K562 (cell line): ENCODE results near the gene CRYGB. TPM values are rescaled to one million over a fixed set of nuclear protein-coding genes. Genes with fewer than 3 reads are reported as not detected.

Experiments
- ATAC-seq: fragments of 200-7000 bp; cut with Tn5 transposase; 3 replicates; pipeline ENCODE4 v1.9.1; 2020; ENCODE audit warnings: moderate library complexity
- BruUV-seq: library from RNA; stranded (reverse); fragments of 400-500 nt; replicated peaks from 2 replicates; lab custom pipeline; 2021; lab: Mats Ljungman, UMichigan
- CTCF ChIA-PET: fragments of 300-600 bp; formaldehyde crosslinking; extraction: SDS; loops from one replicate; lab custom pipeline; 2021; ENCODE audit warnings: low intra/inter-chr PET ratio; lab: Yijun Ruan, JAX
- POLR2A ChIA-PET: fragments of 300-600, 350-650 bp; sonication (Branson Sonifier 250); formaldehyde crosslinking; extraction: SDS; loops from one replicate; lab custom pipeline; 2021; ENCODE audit warnings: antibody characterized with exemption, inconsistent platforms; lab: Yijun Ruan, JAX
- DNase-seq, 4 experiments: peaks; one replicate each; pipeline versions ENCODE4 v3.0.0 to v3.0.0-alpha.2; 2011 to 2018; ENCODE audit warnings: low spot score in 3 of 4, mixed read lengths in 3 of 4; ENCODE audit errors: extremely low read depth in 1 of 4
- FAIRE-seq: peaks from 2 replicates; lab custom pipeline; 2011; peaks lifted over from hg19 to GRCh38; lab: Jason Lieb, UNC
- H2AFZ ChIP-seq: 2 replicates; pipeline ENCODE4 v1.6.0; 2011; ENCODE audit warnings: low read depth, low read length, control low read depth, inconsistent platforms
- H3K27ac ChIP-seq: fragments of 200-600 bp; 3 replicates; pipeline ENCODE4 v1.8.0; 2011; ENCODE audit warnings: low read depth, mild to moderate bottlenecking, control low read depth, inconsistent platforms, low read length, moderate library complexity, mixed read lengths; ENCODE audit errors: extremely low read depth
- H3K27me3 ChIP-seq, 2 experiments: fragments of 300-600 bp in 1 of 2; 2 replicates in 1 of 2; 3 replicates in 1 of 2; pipeline versions ENCODE4 v1.6.0 to v1.8.0; 2011; ENCODE audit warnings: inconsistent platforms in 2 of 2, low read length in 2 of 2, mild to moderate bottlenecking in 1 of 2, mixed read lengths in 1 of 2, moderate library complexity in 1 of 2; ENCODE audit not compliant: control insufficient read depth in 2 of 2, insufficient read depth in 2 of 2
- H3K36me3 ChIP-seq: fragments of 300-600 bp; 3 replicates; pipeline ENCODE4 v1.8.0; 2011; ENCODE audit warnings: mild to moderate bottlenecking, low read length, inconsistent platforms; ENCODE audit not compliant: control insufficient read depth, insufficient read depth
- H3K4me1 ChIP-seq, 2 experiments: fragments of 200-600 bp in 1 of 2; replicated peaks in 1 of 2; 2 replicates in 1 of 2; 3 replicates in 1 of 2; pipeline versions ENCODE4 v1.5.1 to v1.8.0; 2011; ENCODE audit warnings: inconsistent platforms in 2 of 2, low read length in 2 of 2, mild to moderate bottlenecking in 1 of 2, mixed read lengths in 1 of 2, moderate library complexity in 1 of 2; ENCODE audit not compliant: control insufficient read depth in 2 of 2, insufficient read depth in 2 of 2
- H3K4me2 ChIP-seq: 2 replicates; pipeline ENCODE4 v1.6.1; 2011; ENCODE audit warnings: low read length, control low read depth, inconsistent platforms, mixed read lengths; ENCODE audit not compliant: insufficient read depth
- H3K4me3 ChIP-seq: fragments of 200-600 bp; sonication (generic), shearing (Covaris generic); 2 replicates; pipeline ENCODE4 v1.5.1; 2016; ENCODE audit warnings: control low read depth, inconsistent platforms
- H3K79me2 ChIP-seq: fragments of 200-600 bp; 3 replicates; pipeline ENCODE4 v1.8.0; 2011; ENCODE audit warnings: low read length, inconsistent platforms; ENCODE audit not compliant: control insufficient read depth, insufficient read depth
- H3K9ac ChIP-seq, 2 experiments: 2 replicates each; pipeline versions ENCODE4 v1.6.0 to v1.6.1; 2011; ENCODE audit warnings: low read depth in 2 of 2, low read length in 2 of 2, control low read depth in 1 of 2, inconsistent platforms in 1 of 2, mild to moderate bottlenecking in 1 of 2, mixed read lengths in 1 of 2; ENCODE audit not compliant: insufficient read depth in 1 of 2
- H3K9me1 ChIP-seq: one replicate; pipeline ENCODE4 v1.6.0; 2011; ENCODE audit warnings: inconsistent platforms, mild to moderate bottlenecking, low read length, moderate library complexity; ENCODE audit not compliant: control insufficient read depth, insufficient read depth
- H3K9me3 ChIP-seq: replicated peaks from 2 replicates; pipeline ENCODE4 v1.5.1; 2011; ENCODE audit warnings: low read depth, low read length, inconsistent platforms; ENCODE audit not compliant: control insufficient read depth, insufficient read depth
- H4K20me1 ChIP-seq: replicated peaks from 2 replicates; pipeline ENCODE4 v1.6.1; 2011; ENCODE audit warnings: low read length, inconsistent platforms, mixed read lengths; ENCODE audit not compliant: control insufficient read depth, insufficient read depth
- C11orf30 ChIP-seq: fragments of 450-650 bp; IDR thresholded peaks from 2 replicates; pipeline ENCODE4 v1.6.1; 2016; ENCODE audit warnings: low read depth, mild to moderate bottlenecking
- DPF2 ChIP-seq: fragments of 450-650 bp; IDR thresholded peaks from 2 replicates; pipeline ENCODE4 v1.6.1; 2016
- FOXK1 ChIP-seq: sonication (generic); formaldehyde crosslinking; IDR thresholded peaks from 2 replicates; pipeline ENCODE4 v1.8.0; 2022; ENCODE audit warnings: missing genetic modification reagents, mild to moderate bottlenecking, borderline replicate concordance
- GTF2E2 ChIP-seq: fragments of 200-800 bp; sonication (Bioruptor generic); IDR thresholded peaks from 2 replicates; pipeline ENCODE4 v1.6.1; 2016; ENCODE audit warnings: missing genetic modification characterization, missing compliant biosample characterization
- HNRNPH1 ChIP-seq: fragments of 200-400 bp; formaldehyde crosslinking; optimal IDR thresholded peaks from 2 replicates; pipeline ENCODE3; 2017; ENCODE audit warnings: low read depth, mild to moderate bottlenecking, low read length, moderate library complexity
- LARP7 ChIP-seq: fragments of 450-650 bp; IDR thresholded peaks from 2 replicates; pipeline ENCODE4 v1.6.1; 2016
- MAFF ChIP-seq: IDR thresholded peaks from 2 replicates; pipeline ENCODE4 v1.6.1; 2012; ENCODE audit warnings: low read length, improper control_type of control experiment
- RUNX1 ChIP-seq: sonication (generic); IDR thresholded peaks from 2 replicates; pipeline ENCODE4 v1.6.1; 2016; ENCODE audit warnings: antibody characterized with exemption, low read depth
- TEAD4 ChIP-seq, 2 experiments: sonication (generic) in 1 of 2; formaldehyde crosslinking in 1 of 2; IDR thresholded peaks; 2 replicates each; pipeline versions ENCODE4 v1.6.1 to v1.8.0; 2012 to 2022; ENCODE audit warnings: borderline replicate concordance in 1 of 2, inconsistent platforms in 1 of 2, low read length in 1 of 2, mild to moderate bottlenecking in 1 of 2, missing genetic modification reagents in 1 of 2
- ZNF197 ChIP-seq: fragments of 200-800 bp; sonication (Bioruptor generic); IDR thresholded peaks from 2 replicates; pipeline ENCODE4 v1.6.1; 2016; ENCODE audit warnings: low read depth, missing genetic modification characterization, missing compliant biosample characterization
- ZNF316 ChIP-seq: fragments of 450-650 bp; IDR thresholded peaks from 2 replicates; pipeline ENCODE4 v1.6.1; 2016
- WGBS: fragments of 100-300 bp; shearing (Covaris generic); methylation state at CpG from one replicate; pipeline ENCODE4 v1.1.6; 2016; ENCODE audit warnings: low coverage, mixed read lengths; ENCODE audit not compliant: insufficient coverage; ENCODE audit errors: missing lambda C conversion rate; 5-methylcytosine and 5-hydroxymethylcytosine counted together
- in situ Hi-C: fragments of 300-500 bp; cut with MboI; formaldehyde crosslinking; loops from 4 replicates; pipeline ENCODE4 v1.15.0; 2018; ENCODE audit warnings: inconsistent platforms, mixed read lengths
- intact Hi-C: fragments of 100-400 bp; cut with micrococcal nuclease; formaldehyde crosslinking; loops from 2 replicates; pipeline ENCODE4 v1.14.2; 2022
- polyA plus RNA-seq, 8 experiments: library from polyadenylated mRNA; depleted of rRNA in 4 of 8; stranded (reverse) in 5 of 8; unstranded in 3 of 8; fragments of >200 nt; fragmentation: Nextera tagmentation in 2 of 8; fragmentation: Illumina TruSeq in 1 of 8; extraction: Ambion mirVana in 2 of 8; extraction: Trizol in 1 of 8; gene quantifications; 2 replicates each; pipeline versions ENCODE4 v1.2.1 to v1.2.3, GENCODE V29; 2011 to 2014; ENCODE audit warnings: inconsistent platforms in 1 of 8, missing spikeins in 1 of 8
- total RNA-seq, 7 experiments: library from RNA; depleted of rRNA in 6 of 7; stranded (reverse); fragments of >200 nt in 6 of 7; fragmentation: Illumina TruSeq in 2 of 7; extraction: Trizol in 2 of 7; gene quantifications; 2 replicates each; pipeline versions ENCODE4 v1.2.1 to v1.2.3, GENCODE V29; 2011 to 2021; ENCODE audit warnings: low replicate concordance in 1 of 7

CRYGB gene
- total and polyA plus RNA-seq, 9 of the 15 experiments (the other 6 are each of a cell fraction or from before 2014, with no cell fraction given), result not detected

DNA sequence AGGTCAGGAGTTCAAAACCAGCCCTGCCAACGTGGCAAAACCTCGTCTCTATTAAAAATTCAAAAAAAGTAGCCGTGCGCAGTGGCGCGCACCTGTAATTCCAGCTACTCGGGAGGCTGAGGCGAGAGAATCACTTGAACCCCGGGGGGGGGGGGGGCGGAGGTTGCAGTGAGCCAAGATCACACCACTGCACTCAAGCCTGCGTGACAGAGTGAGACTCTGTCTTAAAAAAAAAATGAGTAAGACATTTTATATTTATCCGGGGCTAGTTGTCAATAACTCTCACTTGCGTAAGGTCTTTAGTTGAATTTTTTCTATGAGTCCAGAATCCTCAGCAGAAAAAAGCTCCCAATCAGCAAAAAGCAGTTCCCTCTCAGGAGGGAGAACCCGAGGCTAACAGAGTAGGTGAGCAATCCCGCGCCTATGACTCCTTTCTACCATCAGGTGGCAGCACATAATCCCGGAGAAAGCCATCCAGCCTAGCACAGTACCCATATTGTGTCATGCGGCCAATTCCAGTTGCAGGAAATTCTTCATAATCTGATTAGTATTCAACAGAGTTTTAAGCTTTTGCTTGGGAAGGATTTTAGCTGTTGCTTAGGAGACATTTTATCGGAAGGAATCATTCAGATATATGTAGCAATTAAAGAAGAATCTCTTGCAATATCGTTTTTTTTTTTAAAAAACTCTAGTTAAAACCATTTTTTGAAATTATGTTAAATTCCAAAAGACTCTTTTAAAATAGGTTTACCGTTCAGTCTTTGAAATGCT, 29.3 kb upstream of the CRYGB start (continued):
- no peak for TF ChIP-seq HNRNPH1
- TF ChIP-seq FOXK1 (CRISPR knock-in tag), result no peak
- TF ChIP-seq TEAD4 (IDR thresholded peaks at IDR 0.05; ENCODE audit: low read length), result 0 out of 2 replicates have a peak, but pooled peaks have one; percentile 24
- TF ChIP-seq TEAD4 (CRISPR knock-in tag; IDR thresholded peaks at IDR 0.05; ENCODE audit: borderline replicate concordance), result no peak
- TF ChIP-seq ZNF197 (CRISPR knock-in tag), result no peak
- TF ChIP-seq GTF2E2 (tag), result no peak
- no peak for TF ChIP-seq LARP7
- TF ChIP-seq RUNX1, result no peak

- TF ChIP-seq C11orf30 (peak; percentile 58), MAFF (peak; percentile 33; the same call in 1 of the 2 replicates), DPF2 (no peak), ZNF316 (peak; percentile 41; the same call in 1 of the 2 replicates)
- CTCF ChIA-PET, result no interaction called here
- H3K4me1 ChIP-seq, result peaks cover 3 to 18% of the 10 kb centered on the region in 2 experiments; a peak in 3 of 5 replicates
- POLR2A ChIA-PET, result interaction anchor here (0.9 kb wide), 1 partner anchor 78 kb away, joined by 3 read pairs; no protein-coding TSS in a partner anchor
- H2AFZ ChIP-seq, result peak overlapping the region; percentile 38; the same call in 1 of the 2 replicates
- in situ Hi-C loops (no loop called here), intact Hi-C loops (loop anchor here (2.0 to 10.0 kb wide), 2 partner anchors 71 to 201 kb away; no protein-coding TSS in a partner anchor)
- H3K4me2 ChIP-seq, result 0 out of 2 replicates have a peak overlapping the region, but pooled peaks have one; percentile 11
- 45% methylated on average over 9 of the region's 9 CpGs for WGBS
- no peak overlapping the region for H3K4me3 ChIP-seq
- no peaks in the 10 kb centered on the region for H3K27me3 ChIP-seq
- no TSS peak for BruUV-seq
- no peaks in the 10 kb centered on the region for H4K20me1 ChIP-seq
- no peaks in the 10 kb centered on the region; the same call in 1 of the 2 replicates for H3K9me3 ChIP-seq
- H3K27ac ChIP-seq, result 0 out of 3 replicates have a peak overlapping the region, but pooled peaks have one; percentile 19
- FAIRE-seq (no peak), DNase-seq (no peak), ATAC-seq (no peak)
- H3K9ac ChIP-seq, result no peak overlapping the region
- no peaks in the 10 kb centered on the region for H3K36me3 ChIP-seq
- H3K79me2 ChIP-seq, result no peaks in the 10 kb centered on the region
- H3K9me1 ChIP-seq, result no peaks in the 10 kb centered on the region
Measured at GRCh38 chr2:208174144-208174543, 28.2 kb upstream of the CRYGB start.
